PC-9 (cell line): ENCODE results near the gene HDC. TPM values are rescaled to one million over a fixed set of nuclear protein-coding genes. Genes with fewer than 3 reads are reported as not detected.

Experiments used
- BruUV-seq: library from RNA; stranded (reverse); fragments of 400-500 nt; replicated peaks from 2 replicates; lab custom pipeline; 2021; lab: Mats Ljungman, UMichigan
- CTCF ChIA-PET: fragments of 300-600 bp; sonication (Branson Sonifier 250); formaldehyde crosslinking; loops from one replicate; lab custom pipeline; 2022; ENCODE audit warnings: antibody characterized with exemption; lab: Charles Lee
- POLR2A ChIA-PET: fragments of 300-600 bp; sonication (Branson Sonifier 250); formaldehyde crosslinking; loops from one replicate; lab custom pipeline; 2022; ENCODE audit warnings: antibody characterized with exemption; ENCODE audit not compliant: unreplicated experiment; lab: Charles Lee
- DNase-seq, 2 experiments: peaks; one replicate each; pipeline versions ENCODE4 v3.0.0 to v3.0.0-alpha.2; 2015 to 2022; ENCODE audit warnings: mixed read lengths in 1 of 2
- H2AFZ ChIP-seq: fragments of 200-600 bp; sonication (generic); 2 replicates; pipeline ENCODE4 v1.8.1; 2017; ENCODE audit warnings: antibody characterized with exemption
- H3F3A ChIP-seq: fragments of 200-600 bp; sonication (generic); 2 replicates; pipeline ENCODE4 v1.8.1; 2017; ENCODE audit warnings: antibody characterized with exemption, mild to moderate bottlenecking, low read depth; ENCODE audit not compliant: insufficient read depth
- H3K27ac ChIP-seq: fragments of 200-600 bp; sonication (generic); 2 replicates; pipeline ENCODE4 v1.6.1; 2016; ENCODE audit warnings: mixed run types
- H3K27me3 ChIP-seq: fragments of 200-600 bp; sonication (generic); 2 replicates; pipeline ENCODE4 v1.6.1; 2016; ENCODE audit warnings: low read depth, mixed run types; ENCODE audit not compliant: insufficient read depth
- H3K36me3 ChIP-seq: fragments of 200-600 bp; sonication (generic); 2 replicates; pipeline ENCODE4 v1.6.1; 2016; ENCODE audit warnings: low read depth, mixed run types
- H3K4me1 ChIP-seq: fragments of 200-600 bp; sonication (generic); replicated peaks from 2 replicates; pipeline ENCODE4 v1.6.1; 2016; ENCODE audit warnings: mixed run types; ENCODE audit not compliant: insufficient read depth
- H3K4me2 ChIP-seq: fragments of 200-600 bp; sonication (generic); 2 replicates; pipeline ENCODE4 v1.6.1; 2017; ENCODE audit warnings: mixed run types
- H3K4me3 ChIP-seq: fragments of 200-600 bp; sonication (generic); 2 replicates; pipeline ENCODE4 v1.6.1; 2016; ENCODE audit warnings: mixed run types
- H3K79me2 ChIP-seq: fragments of 200-600 bp; sonication (generic); 2 replicates; pipeline ENCODE4 v1.6.1; 2017; ENCODE audit warnings: low read depth, mixed run types
- H3K9me2 ChIP-seq: fragments of 200-600 bp; sonication (generic); 2 replicates; pipeline ENCODE4 v1.8.1; 2017; ENCODE audit warnings: mild to moderate bottlenecking; ENCODE audit not compliant: insufficient read depth
- H3K9me3 ChIP-seq: fragments of 200-600 bp; sonication (generic); 2 replicates; pipeline ENCODE4 v1.8.1; 2016; ENCODE audit warnings: low read depth; ENCODE audit not compliant: insufficient read depth
- H4K20me1 ChIP-seq: fragments of 200-600 bp; sonication (generic); 2 replicates; pipeline ENCODE4 v1.8.1; 2017; ENCODE audit not compliant: insufficient read depth
- CTCF ChIP-seq: fragments of 200-600 bp; sonication (generic); conservative IDR thresholded peaks from 2 replicates; pipeline ENCODE4 v1.6.1; 2017; ENCODE audit warnings: mixed run types, antibody characterized with exemption, mild to moderate bottlenecking, moderate library complexity
- EZH2 ChIP-seq: fragments of 200-600 bp; sonication (generic); IDR thresholded peaks from 2 replicates; pipeline ENCODE4 v1.8.0; 2017; ENCODE audit warnings: antibody characterized with exemption, low read depth
- intact Hi-C: fragments of 100-400 bp; cut with micrococcal nuclease; formaldehyde crosslinking; loops from one replicate; pipeline ENCODE4 v1.10.0; 2022; ENCODE audit not compliant: unreplicated experiment
- total RNA-seq: library from RNA; stranded (reverse); gene quantifications from 2 replicates; pipeline ENCODE4 v1.2.3, GENCODE V29; 2021

HDC gene
- total RNA-seq, 1 experiment from 2014 or later: not detected

GRCh38 chr15:50295966-50296365, 30.4 kb upstream of the HDC start:
- Histone ChIP-seq H3K9me3 (no peaks in the 10 kb centered on the region), H2AFZ (no peak overlapping the region), H4K20me1 (no peaks in the 10 kb centered on the region), H3K27me3 (no peaks in the 10 kb centered on the region), H3K4me3 (no peak overlapping the region), H3K27ac (no peak overlapping the region), H3K36me3 (0 out of 2 replicates have a peak, but pooled peaks cover 3% of the 10 kb centered on the region), H3K9me2 (no peaks in the 10 kb centered on the region), H3F3A (no peaks in the 10 kb centered on the region), H3K4me1 (no peaks in the 10 kb centered on the region), H3K4me2 (no peak overlapping the region), H3K79me2 (no peaks in the 10 kb centered on the region)
- CTCF ChIA-PET: no interaction called here
- intact Hi-C loops: no loop called here
- no TSS peak for BruUV-seq
- TF ChIP-seq CTCF: no peak
- TF ChIP-seq EZH2: no peak
- no peak for DNase-seq
- POLR2A ChIA-PET: no interaction called here

GRCh38 chr15:50289749-50290148, 24.2 kb upstream of the HDC start:
- TF ChIP-seq EZH2 (no peak), CTCF (no peak)
- Histone ChIP-seq H3K79me2 (no peaks in the 10 kb centered on the region), H3K4me3 (no peak overlapping the region), H4K20me1 (no peaks in the 10 kb centered on the region), H3K4me2 (no peak overlapping the region), H2AFZ (no peak overlapping the region), H3K27me3 (no peaks in the 10 kb centered on the region), H3F3A (no peaks in the 10 kb centered on the region), H3K27ac (no peak overlapping the region), H3K36me3 (peaks cover 4% of the 10 kb centered on the region; the same call in 1 of the 2 replicates), H3K9me3 (no peaks in the 10 kb centered on the region), H3K4me1 (no peaks in the 10 kb centered on the region), H3K9me2 (no peaks in the 10 kb centered on the region)
- POLR2A ChIA-PET: no interaction called here
- intact Hi-C loops: no loop called here
- CTCF ChIA-PET: no interaction called here
- no TSS peak for BruUV-seq
- DNase-seq: no peak

- TF ChIP-seq EZH2 (no peak), CTCF (no peak)
- Histone ChIP-seq H3K27me3 (no peaks in the 10 kb centered on the region), H3K9me2 (no peaks in the 10 kb centered on the region), H3K4me1 (no peaks in the 10 kb centered on the region), H3K4me2 (no peak overlapping the region), H2AFZ (no peak overlapping the region), H3K9me3 (no peaks in the 10 kb centered on the region), H3K36me3 (peaks cover 4% of the 10 kb centered on the region; the same call in 1 of the 2 replicates), H3K4me3 (no peak overlapping the region), H3F3A (no peaks in the 10 kb centered on the region), H3K27ac (no peak overlapping the region), H3K79me2 (no peaks in the 10 kb centered on the region), H4K20me1 (no peaks in the 10 kb centered on the region)
- POLR2A ChIA-PET: interaction anchor here (0.6 kb wide), 1 partner anchor 137 kb away, joined by 3 read pairs; no protein-coding TSS in a partner anchor
- no peak for DNase-seq
- CTCF ChIA-PET: no interaction called here
- BruUV-seq: no TSS peak
- intact Hi-C loops: no loop called here
Measured at GRCh38 chr15:50287324-50288116, 22.0 kb upstream of the HDC start.
